ENCODE measurements around the gene GNAI1. TPM values are rescaled to one million over a fixed set of nuclear protein-coding genes. Genes with fewer than 3 reads are reported as not detected.

Gene GNAI1
- total and polyA plus RNA-seq, 2 of the 13 experiments (the other 11 are each of a cell fraction or from before 2014, with no cell fraction given) = 3.5 to 5.7 TPM

- no peak for TF ChIP-seq POGK (CRISPR knock-in tag; conservative IDR thresholded peaks at IDR 0.05)
- no peak for TF ChIP-seq ZNF331 (CRISPR knock-in tag; IDR thresholded peaks at IDR 0.05)
- TF ChIP-seq PATZ1 (CRISPR knock-in tag; IDR thresholded peaks at IDR 0.05) = peak; percentile 90
- TF ChIP-seq ZNF761 (CRISPR knock-in tag; conservative IDR thresholded peaks at IDR 0.05) = no peak
- TF ChIP-seq TIGD3 (CRISPR knock-in tag; IDR thresholded peaks at IDR 0.05; ENCODE audit: borderline replicate concordance) = no peak
- no peak for TF ChIP-seq ZMAT5 (CRISPR knock-in tag; IDR thresholded peaks at IDR 0.05; ENCODE audit: borderline replicate concordance, low read depth)
- TF ChIP-seq ISL2 (CRISPR knock-in tag; IDR thresholded peaks at IDR 0.05) = 0 out of 2 replicates have a peak, but pooled peaks have one; percentile 13
- TF ChIP-seq ZSCAN31 (CRISPR knock-in tag; IDR thresholded peaks at IDR 0.05; ENCODE audit: low read depth) = no peak
- no peak for TF ChIP-seq ZNF207 (IDR thresholded peaks at IDR 0.05; ENCODE audit: borderline replicate concordance)
- TF ChIP-seq MBD4 (IDR thresholded peaks at IDR 0.05; ENCODE audit: borderline replicate concordance, low read length) = no peak
- TF ChIP-seq HDAC1 (CRISPR knock-in tag; IDR thresholded peaks at IDR 0.05) = peak; percentile 43; the same call in 1 of the 2 replicates
- TF ChIP-seq ZNF44 (CRISPR knock-in tag; IDR thresholded peaks at IDR 0.05) = no peak
- no peak for TF ChIP-seq TAF15 (IDR thresholded peaks at IDR 0.05; ENCODE audit: low read depth, low read length, poor library complexity, severe bottlenecking)
- TF ChIP-seq CENPBD1 (CRISPR knock-in tag; IDR thresholded peaks at IDR 0.05; ENCODE audit: borderline replicate concordance, low read depth) = no peak
- TF ChIP-seq NR2F6 (IDR thresholded peaks at IDR 0.05) = no peak
- TF ChIP-seq NR2F6 (CRISPR knock-in tag; IDR thresholded peaks at IDR 0.05) = no peak
- TF ChIP-seq ZNF280D (CRISPR knock-in tag; IDR thresholded peaks at IDR 0.05) = no peak
- peak; percentile 30; the same call in 1 of the 2 replicates for TF ChIP-seq SPEN (CRISPR knock-in tag; IDR thresholded peaks at IDR 0.05; ENCODE audit: low read depth)
- peak; percentile 87 for TF ChIP-seq ZBTB14 (CRISPR knock-in tag; IDR thresholded peaks at IDR 0.05)
Measured at GRCh38 chr7:80134536-80135308, at the start of gene GNAI1 (continued).
